Measurements from ENCODE around the gene C19orf67.
A peak's percentile ranks its signal among the peaks of the same experiment; 100 is the strongest.

C19orf67 gene

GRCh38 chr19:14061081-14061749 is 24.4 kb downstream of the C19orf67 start:
- no peak overlapping the region for H3K4me3 ChIP-seq (replicated peaks; ENCODE audit: low read depth, low read length)
- TF ChIP-seq CTCF (IDR thresholded peaks at IDR 0.05; ENCODE audit: insufficient read depth, low read length, poor library complexity, severe bottlenecking) = no peak
- peaks cover 6% of the 10 kb centered on the region for H3K27me3 ChIP-seq (replicated peaks; ENCODE audit: control insufficient read depth, insufficient read depth, low read length)
- DNase-seq (ENCODE audit: extremely low read depth, insufficient read length) = no peak
- no peaks in the 10 kb centered on the region for H3K36me3 ChIP-seq (ENCODE audit: control insufficient read depth, insufficient read depth, low read length)

GRCh38 chr19:14059652-14060155 is 25.9 kb downstream of the C19orf67 start:
- peaks cover 6% of the 10 kb centered on the region for H3K27me3 ChIP-seq (replicated peaks; ENCODE audit: control insufficient read depth, insufficient read depth, low read length)
- DNase-seq (ENCODE audit: extremely low read depth, insufficient read length) = no peak
- no peak overlapping the region for H3K4me3 ChIP-seq (replicated peaks; ENCODE audit: low read depth, low read length)
- H3K36me3 ChIP-seq (ENCODE audit: control insufficient read depth, insufficient read depth, low read length) = no peaks in the 10 kb centered on the region
- no peak for TF ChIP-seq CTCF (IDR thresholded peaks at IDR 0.05; ENCODE audit: insufficient read depth, low read length, poor library complexity, severe bottlenecking)

- Histone ChIP-seq H3K36me3 (ENCODE audit: control insufficient read depth, insufficient read depth, low read length) (no peaks in the 10 kb centered on the region), H3K4me3 (replicated peaks; ENCODE audit: low read depth, low read length) (no peak overlapping the region), H3K27me3 (replicated peaks; ENCODE audit: control insufficient read depth, insufficient read depth, low read length) (peaks cover 6% of the 10 kb centered on the region)
- no peak for DNase-seq (ENCODE audit: extremely low read depth, insufficient read length)
- peak; percentile 85 for TF ChIP-seq CTCF (IDR thresholded peaks at IDR 0.05; ENCODE audit: insufficient read depth, low read length, poor library complexity, severe bottlenecking)
Measured at GRCh38 chr19:14059093-14059480, 26.5 kb downstream of the C19orf67 start.

DNA sequence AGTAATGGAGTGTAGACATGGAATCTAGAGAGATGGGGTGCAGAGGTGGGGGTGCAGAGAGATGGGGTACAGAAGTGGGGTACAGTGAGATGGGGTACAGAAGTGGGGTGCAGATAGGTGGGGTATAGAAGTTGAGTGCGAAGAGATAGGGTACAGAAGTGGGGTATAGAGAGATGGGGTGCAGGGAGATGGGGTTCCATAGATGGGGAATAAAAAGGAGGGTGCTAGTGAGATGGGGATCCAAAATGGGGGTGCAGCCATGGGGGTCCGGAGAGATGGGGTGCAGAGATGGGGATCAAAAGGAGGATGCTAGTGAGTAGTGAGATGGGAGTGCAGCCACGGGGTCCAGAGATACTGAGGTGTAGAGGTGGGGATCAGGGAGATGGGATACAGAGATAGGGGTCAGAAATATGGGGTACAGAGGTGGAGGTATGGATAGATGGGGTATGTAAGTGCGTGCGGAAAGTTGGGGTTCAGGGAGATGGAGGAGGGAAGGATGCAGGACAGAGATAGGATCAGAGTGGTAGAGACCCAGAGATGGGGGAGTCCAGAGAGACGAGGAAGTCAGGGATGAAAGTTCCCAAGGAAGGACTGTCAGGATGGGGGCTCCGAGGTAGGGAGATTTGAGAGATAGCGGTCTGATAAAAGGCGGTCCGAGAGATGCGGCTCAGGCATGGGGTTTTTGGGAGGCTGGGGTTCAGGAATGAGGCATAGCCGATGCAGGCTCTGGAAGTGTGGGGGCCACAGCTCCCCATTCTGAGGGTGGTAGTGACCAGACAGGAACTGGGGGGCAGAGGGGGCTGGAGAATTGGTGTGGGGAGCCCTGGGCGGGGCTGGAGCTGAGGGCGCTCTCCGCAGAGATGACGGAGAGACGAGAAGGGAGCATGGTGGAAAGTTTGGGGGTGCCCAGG is 27.1 kb downstream of the C19orf67 start:
- no peak overlapping the region for H3K4me3 ChIP-seq (replicated peaks; ENCODE audit: low read depth, low read length)
- DNase-seq (ENCODE audit: extremely low read depth, insufficient read length) = no peak
- no peak for TF ChIP-seq CTCF (IDR thresholded peaks at IDR 0.05; ENCODE audit: insufficient read depth, low read length, poor library complexity, severe bottlenecking)
- peaks cover 6% of the 10 kb centered on the region for H3K27me3 ChIP-seq (replicated peaks; ENCODE audit: control insufficient read depth, insufficient read depth, low read length)
- no peaks in the 10 kb centered on the region for H3K36me3 ChIP-seq (ENCODE audit: control insufficient read depth, insufficient read depth, low read length)

GRCh38 chr19:14056741-14057356 is 28.7 kb downstream of the C19orf67 start:
- no peak for DNase-seq (ENCODE audit: extremely low read depth, insufficient read length)
- no peak for TF ChIP-seq CTCF (IDR thresholded peaks at IDR 0.05; ENCODE audit: insufficient read depth, low read length, poor library complexity, severe bottlenecking)
- peaks cover 6% of the 10 kb centered on the region for H3K27me3 ChIP-seq (replicated peaks; ENCODE audit: control insufficient read depth, insufficient read depth, low read length)
- H3K4me3 ChIP-seq (replicated peaks; ENCODE audit: low read depth, low read length) = no peak overlapping the region
- H3K36me3 ChIP-seq (ENCODE audit: control insufficient read depth, insufficient read depth, low read length) = peaks cover 7% of the 10 kb centered on the region
